GM12878 (cell line): Measurements from ENCODE around the gene GAK. TPM values are rescaled to one million over a fixed set of nuclear protein-coding genes. Genes with fewer than 3 reads are reported as not detected.

Experiments
- ATAC-seq: fragments of 200-7000 bp; cut with Tn5 transposase; 3 replicates; pipeline ENCODE4 v1.9.1; 2020; ENCODE audit warnings: mild to moderate bottlenecking, moderate library complexity
- BruUV-seq: library from RNA; stranded (reverse); fragments of 400-500 nt; replicated peaks from 2 replicates; lab custom pipeline; 2021; lab: Mats Ljungman, UMichigan
- CTCF ChIA-PET: fragments of 300-600 bp; sonication (Branson Sonifier 250); formaldehyde crosslinking; extraction: SDS; loops from one replicate; lab custom pipeline; 2021; ENCODE audit warnings: inconsistent platforms; lab: Yijun Ruan, JAX
- POLR2A ChIA-PET: fragments of 350-600 bp; formaldehyde crosslinking; extraction: SDS; loops from one replicate; lab custom pipeline; 2021; ENCODE audit warnings: inconsistent platforms; lab: Charles Lee
- RAD21 ChIA-PET: fragments of 300-600 bp; sonication (Branson Sonifier 250); formaldehyde crosslinking; loops from one replicate; lab custom pipeline; 2023; ENCODE audit warnings: antibody characterized with exemption; ENCODE audit not compliant: unreplicated experiment; lab: Charles Lee
- SMC1A ChIA-PET: fragments of 300-600 bp; sonication (Branson Sonifier 250); formaldehyde crosslinking; loops from one replicate; lab custom pipeline; 2023; ENCODE audit not compliant: unreplicated experiment, uncharacterized antibody; lab: Charles Lee
- DNase-seq: peaks from one replicate; pipeline ENCODE4 v3.0.0-alpha.2; 2011; ENCODE audit warnings: low read depth, low spot score
- FAIRE-seq: peaks from 3 replicates; lab custom pipeline; 2011; peaks lifted over from hg19 to GRCh38; lab: Jason Lieb, UNC
- H2AFZ ChIP-seq: 2 replicates; pipeline ENCODE4 v1.6.0; 2011; ENCODE audit warnings: low read depth, low read length, control low read depth; ENCODE audit not compliant: control insufficient read depth
- H3K27ac ChIP-seq: 2 replicates; pipeline ENCODE4 v1.5.1; 2011; ENCODE audit warnings: control low read depth; ENCODE audit not compliant: control insufficient read depth, insufficient read depth
- H3K27me3 ChIP-seq, 2 experiments: replicated peaks in 1 of 2; 2 replicates each; pipeline versions ENCODE4 v1.6.0 to v1.6.1; 2011; ENCODE audit warnings: low read length in 1 of 2; ENCODE audit not compliant: control insufficient read depth in 2 of 2, insufficient read depth in 2 of 2
- H3K36me3 ChIP-seq, 2 experiments: 2 replicates each; pipeline ENCODE4 v1.5.1; 2011; ENCODE audit warnings: low read length in 1 of 2; ENCODE audit not compliant: control insufficient read depth in 2 of 2, insufficient read depth in 2 of 2
- H3K4me1 ChIP-seq: 2 replicates; pipeline ENCODE4 v1.6.1; 2011; ENCODE audit warnings: mild to moderate bottlenecking, low read length, moderate library complexity, mixed read lengths; ENCODE audit not compliant: control insufficient read depth, insufficient read depth
- H3K4me2 ChIP-seq: 2 replicates; pipeline ENCODE4 v1.6.0; 2011; ENCODE audit warnings: control low read depth; ENCODE audit not compliant: control insufficient read depth, insufficient read depth
- H3K4me3 ChIP-seq: fragments of 200-600 bp; sonication (generic); 2 replicates; pipeline ENCODE4 v1.5.1; 2016
- H3K79me2 ChIP-seq: 2 replicates; pipeline ENCODE4 v1.6.0; 2011; ENCODE audit warnings: low read length; ENCODE audit not compliant: control insufficient read depth, insufficient read depth
- H3K9ac ChIP-seq: 2 replicates; pipeline ENCODE4 v1.8.0; 2011; ENCODE audit warnings: low read length, control low read depth, mixed read lengths; ENCODE audit not compliant: control insufficient read depth, insufficient read depth
- H3K9me3 ChIP-seq: replicated peaks from 3 replicates; pipeline ENCODE4 v1.5.1; 2011; ENCODE audit warnings: mild to moderate bottlenecking, low read length; ENCODE audit not compliant: control insufficient read depth, insufficient read depth
- H4K20me1 ChIP-seq: 2 replicates; pipeline ENCODE4 v1.6.0; 2011; ENCODE audit not compliant: control insufficient read depth, insufficient read depth
- DPF2 ChIP-seq: fragments of 450-650 bp; IDR thresholded peaks from 2 replicates; pipeline ENCODE4 v1.6.1; 2017; ENCODE audit warnings: mild to moderate bottlenecking
- NR2C2 ChIP-seq: IDR thresholded peaks from 2 replicates; pipeline ENCODE4 v1.6.1; 2011; ENCODE audit warnings: borderline replicate concordance, low read depth; ENCODE audit not compliant: control insufficient read depth, insufficient read length
- POLR2A ChIP-seq: IDR thresholded peaks from 2 replicates; pipeline ENCODE4 v1.6.1; 2011; ENCODE audit warnings: low read depth, mild to moderate bottlenecking, low read length
- POLR2AphosphoS2 ChIP-seq: IDR thresholded peaks from 2 replicates; pipeline ENCODE4 v1.6.1; 2011; ENCODE audit warnings: low read depth, mild to moderate bottlenecking, low read length, improper control_type of control experiment, moderate library complexity
- SRF ChIP-seq, 2 experiments: IDR thresholded peaks; 2 replicates each; pipeline ENCODE4 v1.6.1; 2011; ENCODE audit warnings: low read depth in 2 of 2, low read length in 2 of 2, mild to moderate bottlenecking in 1 of 2, moderate library complexity in 1 of 2
- WGBS: methylation state at CpG from one replicate; pipeline ENCODE4 v1.1.6; 2016; ENCODE audit warnings: low lambda C conversion rate; ENCODE audit not compliant: insufficient replicate concordance, insufficient coverage; ENCODE audit errors: missing lambda C conversion rate; 5-methylcytosine and 5-hydroxymethylcytosine counted together
- in situ Hi-C: fragments of 300-500 bp; cut with MboI; formaldehyde crosslinking; loops from 9 replicates; pipeline ENCODE4 v1.14.3; 2018; ENCODE audit warnings: mixed read lengths
- intact Hi-C: fragments of 100-400 bp; cut with micrococcal nuclease; formaldehyde crosslinking; loops from one replicate; pipeline ENCODE4 v1.14.2; 2022; ENCODE audit not compliant: unreplicated experiment
- polyA plus RNA-seq, 11 experiments: library from polyadenylated mRNA; depleted of rRNA in 4 of 11; unstranded in 6 of 11; stranded (reverse) in 5 of 11; fragments of >200 nt; fragmentation: Nextera tagmentation in 4 of 11; fragmentation: Illumina TruSeq in 1 of 11; extraction: Ambion mirVana in 4 of 11; extraction: Trizol in 1 of 11; gene quantifications; 1 replicate in 1 of 11; 2 replicates in 10 of 11; pipeline versions ENCODE4 v1.2.1 to v1.2.3, GENCODE V29; 2011 to 2016; ENCODE audit warnings: inconsistent platforms in 2 of 11, missing spikeins in 2 of 11, low read depth in 1 of 11
- total RNA-seq, 4 experiments: library from RNA; depleted of rRNA in 3 of 4; stranded (reverse); fragments of >200 nt in 3 of 4; fragmentation: Illumina TruSeq in 1 of 4; extraction: Trizol in 1 of 4; gene quantifications; 2 replicates each; pipeline versions ENCODE4 v1.2.1 to v1.2.3, GENCODE V29; 2013 to 2021

The GAK gene
- total and polyA plus RNA-seq, 10 of the 15 experiments (the other 5 are each of a cell fraction or from before 2014, with no cell fraction given): 0.82 to 127 (median 53.8) TPM

GRCh38 chr4:960140-960635, 28.1 kb upstream of the GAK start:
- H3K36me3 ChIP-seq: no peaks in the 10 kb centered on the region; a peak in 1 of 4 replicates
- SMC1A ChIA-PET: no interaction called here
- FAIRE-seq (no peak), ATAC-seq (no peak), DNase-seq (no peak)
- RAD21 ChIA-PET: no interaction called here
- H3K4me1 ChIP-seq: no peaks in the 10 kb centered on the region
- 83% methylated on average over 16 of the region's 16 CpGs for WGBS
- no peak overlapping the region for H3K4me2 ChIP-seq
- no peak overlapping the region for H3K4me3 ChIP-seq
- H3K27ac ChIP-seq: no peak overlapping the region
- TF ChIP-seq POLR2A (0 out of 2 replicates have a peak, but pooled peaks have one; percentile 7), SRF (IDR thresholded peaks at IDR 0.05; ENCODE audit: low read depth in 2 of 2, low read length in 2 of 2) (no peak), DPF2 (no peak), POLR2AphosphoS2 (0 out of 2 replicates have a peak, but pooled peaks have one; percentile 5)
- POLR2A ChIA-PET: no interaction called here
- H4K20me1 ChIP-seq: no peaks in the 10 kb centered on the region
- H3K9ac ChIP-seq: no peak overlapping the region
- BruUV-seq: no TSS peak
- CTCF ChIA-PET: no interaction called here
- intact Hi-C loops (no loop called here), in situ Hi-C loops (no loop called here)
- no peaks in the 10 kb centered on the region for H3K79me2 ChIP-seq
- no peak overlapping the region for H2AFZ ChIP-seq
- H3K9me3 ChIP-seq: no peaks in the 10 kb centered on the region
- no peaks in the 10 kb centered on the region for H3K27me3 ChIP-seq

- no TSS peak for BruUV-seq
- Histone ChIP-seq H3K9ac (no peak overlapping the region), H3K27ac (no peak overlapping the region), H3K27me3 (no peaks in the 10 kb centered on the region), H3K4me2 (no peak overlapping the region), H3K79me2 (no peaks in the 10 kb centered on the region), H2AFZ (no peak overlapping the region), H3K4me1 (no peaks in the 10 kb centered on the region), H3K9me3 (no peaks in the 10 kb centered on the region), H4K20me1 (no peaks in the 10 kb centered on the region), H3K36me3 (no peaks in the 10 kb centered on the region; a peak in 1 of 4 replicates), H3K4me3 (no peak overlapping the region)
- 85% methylated on average over 24 of the region's 24 CpGs for WGBS
- in situ Hi-C loops: no loop called here
- RAD21 ChIA-PET: interaction anchor here (0.7 kb wide), 1 partner anchor 27 kb away, joined by 3 read pairs; the partner anchor contains the start of genes GAK and TMEM175
- TF ChIP-seq POLR2A: peak; percentile 23; the same call in 1 of the 2 replicates
- TF ChIP-seq NR2C2: no peak
- FAIRE-seq (no peak), DNase-seq (no peak), ATAC-seq (no peak)
- intact Hi-C loops: no loop called here
- POLR2A ChIA-PET: interaction anchor here (0.6 kb wide), 1 partner anchor 24 kb away, joined by 5 read pairs; no protein-coding TSS in a partner anchor
- SMC1A ChIA-PET: no interaction called here
- CTCF ChIA-PET: no interaction called here
These were observed 27.4 kb upstream of the GAK start for GRCh38 chr4:959338-960139.
